PFSK-1 (cell line): ENCODE results near the gene MKLN1.

ENCODE experiments used
- FOXP2 ChIP-seq: optimal IDR thresholded peaks from 2 replicates; pipeline ENCODE3; 2011; ENCODE audit warnings: borderline replicate concordance, control low read depth, inconsistent platforms; ENCODE audit not compliant: insufficient read depth; ENCODE audit errors: extremely low read length, extremely low read depth
- POLR2AphosphoS5 ChIP-seq: IDR thresholded peaks from 2 replicates; pipeline ENCODE4 v1.6.1; 2012; ENCODE audit warnings: low read depth, mild to moderate bottlenecking, control low read depth, low read length, moderate library complexity
- SIN3A ChIP-seq: IDR thresholded peaks from 2 replicates; pipeline ENCODE4 v1.6.1; 2012; ENCODE audit warnings: mild to moderate bottlenecking, low read length, moderate library complexity, borderline replicate concordance; ENCODE audit not compliant: insufficient read depth
- TAF1 ChIP-seq: IDR thresholded peaks from 2 replicates; pipeline ENCODE4 v1.6.1; 2012; ENCODE audit warnings: low read length, control low read depth, borderline replicate concordance; ENCODE audit not compliant: insufficient read depth
- TF ChIP-seq, protein P1 (sequence below), 2 experiments: IDR thresholded peaks; 2 replicates each; pipeline versions ENCODE4 v1.6.1 to v1.8.0; 2011 to 2012; ENCODE audit warnings: low read depth in 2 of 2, low read length in 2 of 2, control low read depth in 1 of 2, inconsistent platforms in 1 of 2, mild to moderate bottlenecking in 1 of 2, moderate library complexity in 1 of 2; ENCODE audit not compliant: insufficient read depth in 1 of 2

The MKLN1 gene

DNA sequence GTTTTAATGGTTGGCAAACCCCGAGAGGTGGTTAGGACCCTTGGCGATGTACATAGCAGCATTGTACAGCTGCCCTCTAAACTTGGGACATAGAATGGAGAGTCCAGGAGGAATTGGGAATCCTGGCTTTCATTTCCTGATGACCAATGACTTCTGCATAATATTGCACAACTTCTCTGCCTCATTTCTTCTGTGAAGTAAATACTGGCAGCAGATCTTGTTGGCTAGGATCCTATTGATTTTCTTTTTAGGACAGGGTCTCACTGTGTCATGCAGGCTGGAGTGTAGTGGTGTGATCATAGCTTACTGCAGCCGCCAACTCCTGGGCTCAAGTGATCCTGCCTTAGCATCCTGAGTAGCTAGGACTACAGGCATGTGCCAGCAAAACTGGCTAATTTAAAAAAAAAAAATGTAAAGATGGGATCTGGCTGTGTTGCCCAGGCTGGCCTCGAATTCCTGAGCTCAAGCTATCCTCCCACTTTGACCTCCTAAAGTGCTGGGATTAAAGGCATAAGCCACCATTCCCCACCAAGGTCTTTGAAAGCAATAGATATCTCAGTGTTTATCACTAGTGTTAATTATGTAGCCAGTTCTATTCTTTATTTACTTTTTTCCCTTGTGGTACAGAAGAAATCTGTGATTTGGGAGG lies 170.7 kb downstream of the MKLN1 start:
- TF ChIP-seq, protein P1, sequence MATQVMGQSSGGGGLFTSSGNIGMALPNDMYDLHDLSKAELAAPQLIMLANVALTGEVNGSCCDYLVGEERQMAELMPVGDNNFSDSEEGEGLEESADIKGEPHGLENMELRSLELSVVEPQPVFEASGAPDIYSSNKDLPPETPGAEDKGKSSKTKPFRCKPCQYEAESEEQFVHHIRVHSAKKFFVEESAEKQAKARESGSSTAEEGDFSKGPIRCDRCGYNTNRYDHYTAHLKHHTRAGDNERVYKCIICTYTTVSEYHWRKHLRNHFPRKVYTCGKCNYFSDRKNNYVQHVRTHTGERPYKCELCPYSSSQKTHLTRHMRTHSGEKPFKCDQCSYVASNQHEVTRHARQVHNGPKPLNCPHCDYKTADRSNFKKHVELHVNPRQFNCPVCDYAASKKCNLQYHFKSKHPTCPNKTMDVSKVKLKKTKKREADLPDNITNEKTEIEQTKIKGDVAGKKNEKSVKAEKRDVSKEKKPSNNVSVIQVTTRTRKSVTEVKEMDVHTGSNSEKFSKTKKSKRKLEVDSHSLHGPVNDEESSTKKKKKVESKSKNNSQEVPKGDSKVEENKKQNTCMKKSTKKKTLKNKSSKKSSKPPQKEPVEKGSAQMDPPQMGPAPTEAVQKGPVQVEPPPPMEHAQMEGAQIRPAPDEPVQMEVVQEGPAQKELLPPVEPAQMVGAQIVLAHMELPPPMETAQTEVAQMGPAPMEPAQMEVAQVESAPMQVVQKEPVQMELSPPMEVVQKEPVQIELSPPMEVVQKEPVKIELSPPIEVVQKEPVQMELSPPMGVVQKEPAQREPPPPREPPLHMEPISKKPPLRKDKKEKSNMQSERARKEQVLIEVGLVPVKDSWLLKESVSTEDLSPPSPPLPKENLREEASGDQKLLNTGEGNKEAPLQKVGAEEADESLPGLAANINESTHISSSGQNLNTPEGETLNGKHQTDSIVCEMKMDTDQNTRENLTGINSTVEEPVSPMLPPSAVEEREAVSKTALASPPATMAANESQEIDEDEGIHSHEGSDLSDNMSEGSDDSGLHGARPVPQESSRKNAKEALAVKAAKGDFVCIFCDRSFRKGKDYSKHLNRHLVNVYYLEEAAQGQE (IDR thresholded peaks at IDR 0.05; ENCODE audit: insufficient read depth in 1 of 2, low read depth in 2 of 2, low read length in 2 of 2) = no peak
- TF ChIP-seq TAF1 (no peak), SIN3A (no peak), FOXP2 (no peak), POLR2AphosphoS5 (no peak)

DNA sequence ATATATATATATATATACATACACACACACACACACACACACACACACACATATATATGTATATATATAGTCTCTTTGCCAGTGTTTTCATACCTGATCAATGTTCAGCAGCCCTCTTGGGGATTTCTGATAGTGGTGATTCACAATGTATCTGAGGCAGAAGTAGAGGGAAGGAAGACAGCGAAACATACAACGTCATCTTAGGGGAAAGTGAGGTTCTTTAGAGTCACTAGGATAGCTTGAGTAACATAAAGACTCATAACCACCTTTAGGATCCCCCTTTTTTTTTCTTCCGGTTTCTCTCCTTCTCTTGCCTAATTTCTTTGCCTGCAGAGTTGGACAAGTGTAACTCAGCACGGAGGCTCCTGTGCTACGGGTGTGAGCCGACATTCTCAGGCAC lies 172.1 kb downstream of the MKLN1 start:
- TF ChIP-seq, protein P1 (IDR thresholded peaks at IDR 0.05; ENCODE audit: insufficient read depth in 1 of 2, low read depth in 2 of 2, low read length in 2 of 2) = no peak
- TF ChIP-seq SIN3A = no peak
- TF ChIP-seq TAF1 = no peak
- TF ChIP-seq POLR2AphosphoS5 = no peak
- no peak for TF ChIP-seq FOXP2

GRCh38 chr7:131500357-131500756 lies 172.7 kb downstream of the MKLN1 start:
- TF ChIP-seq, protein P1 (IDR thresholded peaks at IDR 0.05; ENCODE audit: insufficient read depth in 1 of 2, low read depth in 2 of 2, low read length in 2 of 2) = no peak
- TF ChIP-seq TAF1 (no peak), SIN3A (no peak), POLR2AphosphoS5 (no peak), FOXP2 (no peak)

- TF ChIP-seq, protein P1 (IDR thresholded peaks at IDR 0.05; ENCODE audit: insufficient read depth in 1 of 2, low read depth in 2 of 2, low read length in 2 of 2) = no peak
- TF ChIP-seq TAF1 = no peak
- no peak for TF ChIP-seq FOXP2
- TF ChIP-seq SIN3A = no peak
Observed at GRCh38 chr7:131501422-131501821, 173.7 kb downstream of the MKLN1 start.
